ENCODE results near the gene MYO5B.

MYO5B gene

GRCh38 chr18:50083708-50084107, 111.2 kb downstream of the MYO5B start:
- H3K27me3 Mint-ChIP-seq = peaks cover 79% of the 10 kb centered on the region
- no peaks in the 10 kb centered on the region for H3K9me3 Mint-ChIP-seq
- ATAC-seq (replicated peaks; ENCODE audit: extremely low read depth, poor library complexity, severe bottlenecking) = no peak
- H3K4me3 Mint-ChIP-seq = no peak overlapping the region
- H3K27ac Mint-ChIP-seq (ENCODE audit: low read depth) = no peak overlapping the region
- H3K4me1 Mint-ChIP-seq = no peaks in the 10 kb centered on the region
- no peak for DNase-seq (ENCODE audit: low spot score in 2 of 2)
- peaks cover 2% of the 10 kb centered on the region for H3K36me3 Mint-ChIP-seq (ENCODE audit: insufficient read depth)

- ATAC-seq (replicated peaks; ENCODE audit: extremely low read depth, poor library complexity, severe bottlenecking) (no peak), DNase-seq (ENCODE audit: low spot score in 2 of 2) (no peak)
- Mint-ChIP-seq H3K27ac (ENCODE audit: low read depth) (no peak overlapping the region), H3K4me3 (no peak overlapping the region), H3K9me3 (no peaks in the 10 kb centered on the region), H3K36me3 (ENCODE audit: insufficient read depth) (peaks cover 2% of the 10 kb centered on the region), H3K4me1 (no peaks in the 10 kb centered on the region), H3K27me3 (peaks cover 61% of the 10 kb centered on the region)
Observed at GRCh38 chr18:50080932-50081560, 113.9 kb downstream of the MYO5B start.

- peaks cover 61% of the 10 kb centered on the region for H3K27me3 Mint-ChIP-seq
- no peak overlapping the region for H3K4me3 Mint-ChIP-seq
- DNase-seq (ENCODE audit: low spot score in 2 of 2) (no peak), ATAC-seq (replicated peaks; ENCODE audit: extremely low read depth, poor library complexity, severe bottlenecking) (no peak)
- H3K27ac Mint-ChIP-seq (ENCODE audit: low read depth) = no peak overlapping the region
- H3K9me3 Mint-ChIP-seq = no peaks in the 10 kb centered on the region
- no peaks in the 10 kb centered on the region for H3K4me1 Mint-ChIP-seq
- peaks cover 2% of the 10 kb centered on the region for H3K36me3 Mint-ChIP-seq (ENCODE audit: insufficient read depth)
Observed at GRCh38 chr18:50080316-50080715, 114.6 kb downstream of the MYO5B start.

- H3K9me3 Mint-ChIP-seq = no peaks in the 10 kb centered on the region
- ATAC-seq (replicated peaks; ENCODE audit: extremely low read depth, poor library complexity, severe bottlenecking) = no peak
- H3K4me1 Mint-ChIP-seq = no peaks in the 10 kb centered on the region
- DNase-seq (ENCODE audit: low spot score in 2 of 2) = no peak
- H3K27me3 Mint-ChIP-seq = peaks cover 64% of the 10 kb centered on the region
- H3K4me3 Mint-ChIP-seq = no peak overlapping the region
- peaks cover 2% of the 10 kb centered on the region for H3K36me3 Mint-ChIP-seq (ENCODE audit: insufficient read depth)
- H3K27ac Mint-ChIP-seq (ENCODE audit: low read depth) = no peak overlapping the region
Observed at GRCh38 chr18:50079571-50080295, 115.2 kb downstream of the MYO5B start.

GRCh38 chr18:50076277-50076676, 118.7 kb downstream of the MYO5B start:
- H3K4me1 Mint-ChIP-seq = no peaks in the 10 kb centered on the region
- no peak for DNase-seq (ENCODE audit: low spot score in 2 of 2)
- H3K4me3 Mint-ChIP-seq = no peak overlapping the region
- no peak for ATAC-seq (replicated peaks; ENCODE audit: extremely low read depth, poor library complexity, severe bottlenecking)
- H3K27me3 Mint-ChIP-seq = peaks cover 70% of the 10 kb centered on the region
- no peaks in the 10 kb centered on the region for H3K9me3 Mint-ChIP-seq
- H3K36me3 Mint-ChIP-seq (ENCODE audit: insufficient read depth) = peaks cover 2% of the 10 kb centered on the region
- H3K27ac Mint-ChIP-seq (ENCODE audit: low read depth) = no peak overlapping the region

- no peaks in the 10 kb centered on the region for H3K9me3 Mint-ChIP-seq
- H3K27ac Mint-ChIP-seq (ENCODE audit: low read depth) = no peak overlapping the region
- DNase-seq (ENCODE audit: low spot score in 2 of 2) (no peak), ATAC-seq (replicated peaks; ENCODE audit: extremely low read depth, poor library complexity, severe bottlenecking) (no peak)
- H3K27me3 Mint-ChIP-seq = peaks cover 70% of the 10 kb centered on the region
- no peaks in the 10 kb centered on the region for H3K36me3 Mint-ChIP-seq (ENCODE audit: insufficient read depth)
- no peak overlapping the region for H3K4me3 Mint-ChIP-seq
- no peaks in the 10 kb centered on the region for H3K4me1 Mint-ChIP-seq
Observed at GRCh38 chr18:50075772-50076171, 119.2 kb downstream of the MYO5B start.

GRCh38 chr18:50074404-50074803, 120.5 kb downstream of the MYO5B start:
- no peaks in the 10 kb centered on the region for H3K36me3 Mint-ChIP-seq (ENCODE audit: insufficient read depth)
- peaks cover 67% of the 10 kb centered on the region for H3K27me3 Mint-ChIP-seq
- H3K4me3 Mint-ChIP-seq = no peak overlapping the region
- ATAC-seq (replicated peaks; ENCODE audit: extremely low read depth, poor library complexity, severe bottlenecking) = no peak
- H3K9me3 Mint-ChIP-seq = no peaks in the 10 kb centered on the region
- no peak overlapping the region for H3K27ac Mint-ChIP-seq (ENCODE audit: low read depth)
- no peak for DNase-seq (ENCODE audit: low spot score in 2 of 2)
- H3K4me1 Mint-ChIP-seq = no peaks in the 10 kb centered on the region

GRCh38 chr18:50073319-50073718, 121.6 kb downstream of the MYO5B start:
- Mint-ChIP-seq H3K9me3 (no peaks in the 10 kb centered on the region), H3K27ac (ENCODE audit: low read depth) (no peak overlapping the region), H3K4me3 (no peak overlapping the region), H3K27me3 (peaks cover 66% of the 10 kb centered on the region), H3K36me3 (ENCODE audit: insufficient read depth) (no peaks in the 10 kb centered on the region), H3K4me1 (no peaks in the 10 kb centered on the region)
- no peak for DNase-seq (ENCODE audit: low spot score in 2 of 2)
- no peak for ATAC-seq (replicated peaks; ENCODE audit: extremely low read depth, poor library complexity, severe bottlenecking)

GRCh38 chr18:50072146-50072545, 122.8 kb downstream of the MYO5B start:
- Mint-ChIP-seq H3K27me3 (peaks cover 75% of the 10 kb centered on the region), H3K9me3 (no peaks in the 10 kb centered on the region), H3K4me3 (no peak overlapping the region), H3K4me1 (no peaks in the 10 kb centered on the region), H3K27ac (ENCODE audit: low read depth) (no peak overlapping the region), H3K36me3 (ENCODE audit: insufficient read depth) (no peaks in the 10 kb centered on the region)
- no peak for DNase-seq (ENCODE audit: low spot score in 2 of 2)
- no peak for ATAC-seq (replicated peaks; ENCODE audit: extremely low read depth, poor library complexity, severe bottlenecking)

- H3K36me3 Mint-ChIP-seq (ENCODE audit: insufficient read depth) = no peaks in the 10 kb centered on the region
- DNase-seq (ENCODE audit: low spot score in 2 of 2) (no peak), ATAC-seq (replicated peaks; ENCODE audit: extremely low read depth, poor library complexity, severe bottlenecking) (no peak)
- no peaks in the 10 kb centered on the region for H3K4me1 Mint-ChIP-seq
- H3K4me3 Mint-ChIP-seq = no peak overlapping the region
- no peaks in the 10 kb centered on the region for H3K9me3 Mint-ChIP-seq
- no peak overlapping the region for H3K27ac Mint-ChIP-seq (ENCODE audit: low read depth)
- H3K27me3 Mint-ChIP-seq = peaks cover 83% of the 10 kb centered on the region
Observed at GRCh38 chr18:50071397-50071796, 123.5 kb downstream of the MYO5B start.

GRCh38 chr18:50069422-50069821, 125.5 kb downstream of the MYO5B start:
- ATAC-seq (replicated peaks; ENCODE audit: extremely low read depth, poor library complexity, severe bottlenecking) (no peak), DNase-seq (ENCODE audit: low spot score in 2 of 2) (no peak)
- H3K4me1 Mint-ChIP-seq = no peaks in the 10 kb centered on the region
- no peak overlapping the region for H3K4me3 Mint-ChIP-seq
- no peaks in the 10 kb centered on the region for H3K36me3 Mint-ChIP-seq (ENCODE audit: insufficient read depth)
- no peak overlapping the region for H3K27ac Mint-ChIP-seq (ENCODE audit: low read depth)
- no peaks in the 10 kb centered on the region for H3K9me3 Mint-ChIP-seq
- H3K27me3 Mint-ChIP-seq = peaks cover 92% of the 10 kb centered on the region

- ATAC-seq (replicated peaks; ENCODE audit: extremely low read depth, poor library complexity, severe bottlenecking) (no peak), DNase-seq (ENCODE audit: low spot score in 2 of 2) (no peak)
- H3K27me3 Mint-ChIP-seq = peaks cover 93% of the 10 kb centered on the region
- no peaks in the 10 kb centered on the region for H3K9me3 Mint-ChIP-seq
- no peaks in the 10 kb centered on the region for H3K4me1 Mint-ChIP-seq
- no peak overlapping the region for H3K4me3 Mint-ChIP-seq
- no peak overlapping the region for H3K27ac Mint-ChIP-seq (ENCODE audit: low read depth)
- H3K36me3 Mint-ChIP-seq (ENCODE audit: insufficient read depth) = no peaks in the 10 kb centered on the region
Observed at GRCh38 chr18:50065527-50065926, 129.4 kb downstream of the MYO5B start.

- Mint-ChIP-seq H3K9me3 (no peaks in the 10 kb centered on the region), H3K36me3 (ENCODE audit: insufficient read depth) (no peaks in the 10 kb centered on the region), H3K4me1 (no peaks in the 10 kb centered on the region), H3K27ac (ENCODE audit: low read depth) (no peak overlapping the region), H3K27me3 (peaks cover 92% of the 10 kb centered on the region), H3K4me3 (no peak overlapping the region)
- no peak for ATAC-seq (replicated peaks; ENCODE audit: extremely low read depth, poor library complexity, severe bottlenecking)
- DNase-seq (ENCODE audit: low spot score in 2 of 2) = no peak
Observed at GRCh38 chr18:50065039-50065438, 129.9 kb downstream of the MYO5B start.
